Measurements from ENCODE around the gene ICA1. TPM values are rescaled to one million over a fixed set of nuclear protein-coding genes. Genes with fewer than 3 reads are reported as not detected.

Gene ICA1
- total RNA-seq, 1 experiment from 2014 or later: 28.8 TPM

GRCh38 chr7:8149222-8149621, 112.7 kb downstream of the ICA1 start:
- no peak overlapping the region for H3K18ac ChIP-seq (ENCODE audit: insufficient read length, low read depth, low read length)
- H2BK12ac ChIP-seq (ENCODE audit: insufficient read length, low read depth, low read length): no peak overlapping the region
- peaks cover 6 to 12% (median 7%) of the 10 kb centered on the region in 3 experiments; a peak in 5 of 7 replicates for H3K36me3 Mint-ChIP-seq (ENCODE audit: insufficient read depth in 1 of 3, low read depth in 3 of 3)
- no peak overlapping the region for H3K27ac ChIP-seq (ENCODE audit: insufficient read length, low read depth, low read length)
- no peaks in the 10 kb centered on the region; the same call in 1 of the 2 replicates for H3K79me2 ChIP-seq (ENCODE audit: insufficient read depth, low read length)
- no peak for DNase-seq
- H2BK15ac ChIP-seq (ENCODE audit: low read depth, low read length): no peak overlapping the region
- no peak overlapping the region for H3K23ac ChIP-seq (ENCODE audit: insufficient read length, low read depth, low read length)
- H3K9me3 Mint-ChIP-seq: peaks cover 2 to 8% of the 10 kb centered on the region in 2 experiments; a peak in 3 of 5 replicates
- H2AK5ac ChIP-seq (ENCODE audit: insufficient read length, low read length): no peak overlapping the region
- no peak overlapping the region for H2BK5ac ChIP-seq (ENCODE audit: insufficient read length, low read length)
- H3K27me3 ChIP-seq (ENCODE audit: insufficient read depth, low read length): no peaks in the 10 kb centered on the region
- H3K9ac ChIP-seq (ENCODE audit: extremely low read depth, insufficient read length, low read length): no peak overlapping the region
- no peak overlapping the region for H3K14ac ChIP-seq (ENCODE audit: insufficient read depth, low read length)
- no peaks in the 10 kb centered on the region for H3K9me3 ChIP-seq (ENCODE audit: control insufficient read depth, low read depth, low read length)
- H2AFZ ChIP-seq (ENCODE audit: low read length): no peak overlapping the region
- H3K4me1 Mint-ChIP-seq: peaks cover 21 to 32% of the 10 kb centered on the region in 2 experiments
- no peak overlapping the region for H4K5ac ChIP-seq (ENCODE audit: insufficient read length, low read depth, low read length)
- H3K79me1 ChIP-seq (ENCODE audit: insufficient read depth, low read depth, low read length, poor library complexity, severe bottlenecking): no peaks in the 10 kb centered on the region
- H3K27ac Mint-ChIP-seq: peak overlapping the region in 1 of 3 experiments; percentile 63; a peak in 1 of 7 replicates
- H3K23me2 ChIP-seq (ENCODE audit: insufficient read length, low read depth, low read length, poor library complexity, severe bottlenecking): no peaks in the 10 kb centered on the region
- H3K4me3 Mint-ChIP-seq: no peak overlapping the region
- H2BK20ac ChIP-seq (ENCODE audit: low read depth, low read length, poor library complexity, severe bottlenecking): no peak overlapping the region
- no peak overlapping the region for H2BK120ac ChIP-seq (ENCODE audit: low read depth, low read length, poor library complexity, severe bottlenecking)
- no peak overlapping the region for H3T11ph ChIP-seq (ENCODE audit: low read length)
- no peak overlapping the region for H3K56ac ChIP-seq (ENCODE audit: insufficient read length, low read depth, low read length)
- H3K4ac ChIP-seq (ENCODE audit: low read depth, low read length): no peak overlapping the region
- TF ChIP-seq CTCF (conservative IDR thresholded peaks at IDR 0.05): no peak
- H4K20me1 ChIP-seq (ENCODE audit: control insufficient read depth, insufficient read depth, insufficient read length): no peaks in the 10 kb centered on the region
- no CpG with 5 or more reads among the region's 4 CpGs for WGBS (ENCODE audit: extremely low coverage, insufficient read length, low lambda C conversion rate)
- H3K4me1 ChIP-seq (ENCODE audit: insufficient read depth, low read length): peaks cover 6% of the 10 kb centered on the region; the same call in 1 of the 2 replicates
- H3K4me2 ChIP-seq (ENCODE audit: insufficient read depth, insufficient read length, low read length): no peak overlapping the region
- H4K91ac ChIP-seq (ENCODE audit: insufficient read length, low read depth, low read length): no peak overlapping the region
- H3K27me3 Mint-ChIP-seq (ENCODE audit: low read depth): no peaks in the 10 kb centered on the region
- no peak overlapping the region for H4K8ac ChIP-seq (replicated peaks; ENCODE audit: insufficient read length, low read depth, low read length)

Measured in H9 (cell line).